GM12801 (cell line): ENCODE results near the gene CIITA.

Experiments
- TF ChIP-seq, protein P1 (sequence below): IDR thresholded peaks from one replicate; pipeline ENCODE4 v1.5.1; 2011; ENCODE audit warnings: control low read depth; ENCODE audit not compliant: insufficient read length; ENCODE audit errors: extremely low read depth

CIITA gene

DNA sequence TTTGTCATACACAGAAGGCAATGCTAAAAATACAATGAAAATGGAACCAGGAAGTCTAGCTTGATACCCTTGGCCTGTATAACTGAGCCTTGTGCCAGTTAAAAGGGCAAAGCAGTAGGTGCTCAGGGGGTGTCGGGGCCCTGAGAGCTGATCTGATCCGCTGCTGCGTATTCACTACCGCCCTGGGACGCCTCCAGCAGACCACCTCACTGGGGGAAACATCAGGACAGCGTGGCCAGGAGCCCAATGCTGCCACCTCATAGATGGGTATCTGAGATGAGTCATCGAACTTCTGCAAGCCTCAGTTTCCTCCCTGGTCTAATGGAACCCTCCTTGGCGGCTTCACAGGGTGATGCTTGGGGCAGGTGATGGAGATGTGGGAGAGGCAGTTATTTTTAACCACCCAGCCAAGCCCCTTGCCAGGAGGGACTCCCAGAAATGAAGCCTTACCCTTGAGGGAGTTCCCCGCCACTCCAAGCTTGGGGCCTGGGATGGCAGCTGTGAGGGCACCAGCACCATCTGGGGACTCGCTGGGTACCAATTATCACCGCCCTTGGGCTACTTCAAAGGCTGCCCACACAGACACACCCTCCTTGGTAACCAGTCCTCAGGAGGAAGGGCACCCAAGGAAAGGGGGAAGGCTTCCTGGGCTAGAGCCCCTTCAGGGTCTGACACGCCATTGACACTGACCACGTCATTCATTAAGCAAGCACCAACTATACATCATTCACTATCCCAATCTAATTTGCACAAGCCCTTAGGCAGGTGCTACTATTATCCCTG, 57.5 kb downstream of the CIITA start:
- TF ChIP-seq, protein P1, sequence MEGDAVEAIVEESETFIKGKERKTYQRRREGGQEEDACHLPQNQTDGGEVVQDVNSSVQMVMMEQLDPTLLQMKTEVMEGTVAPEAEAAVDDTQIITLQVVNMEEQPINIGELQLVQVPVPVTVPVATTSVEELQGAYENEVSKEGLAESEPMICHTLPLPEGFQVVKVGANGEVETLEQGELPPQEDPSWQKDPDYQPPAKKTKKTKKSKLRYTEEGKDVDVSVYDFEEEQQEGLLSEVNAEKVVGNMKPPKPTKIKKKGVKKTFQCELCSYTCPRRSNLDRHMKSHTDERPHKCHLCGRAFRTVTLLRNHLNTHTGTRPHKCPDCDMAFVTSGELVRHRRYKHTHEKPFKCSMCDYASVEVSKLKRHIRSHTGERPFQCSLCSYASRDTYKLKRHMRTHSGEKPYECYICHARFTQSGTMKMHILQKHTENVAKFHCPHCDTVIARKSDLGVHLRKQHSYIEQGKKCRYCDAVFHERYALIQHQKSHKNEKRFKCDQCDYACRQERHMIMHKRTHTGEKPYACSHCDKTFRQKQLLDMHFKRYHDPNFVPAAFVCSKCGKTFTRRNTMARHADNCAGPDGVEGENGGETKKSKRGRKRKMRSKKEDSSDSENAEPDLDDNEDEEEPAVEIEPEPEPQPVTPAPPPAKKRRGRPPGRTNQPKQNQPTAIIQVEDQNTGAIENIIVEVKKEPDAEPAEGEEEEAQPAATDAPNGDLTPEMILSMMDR, result no peak

- TF ChIP-seq, protein P1, result no peak
Observed at GRCh38 chr16:10935226-10935915, 58.4 kb downstream of the CIITA start.

DNA sequence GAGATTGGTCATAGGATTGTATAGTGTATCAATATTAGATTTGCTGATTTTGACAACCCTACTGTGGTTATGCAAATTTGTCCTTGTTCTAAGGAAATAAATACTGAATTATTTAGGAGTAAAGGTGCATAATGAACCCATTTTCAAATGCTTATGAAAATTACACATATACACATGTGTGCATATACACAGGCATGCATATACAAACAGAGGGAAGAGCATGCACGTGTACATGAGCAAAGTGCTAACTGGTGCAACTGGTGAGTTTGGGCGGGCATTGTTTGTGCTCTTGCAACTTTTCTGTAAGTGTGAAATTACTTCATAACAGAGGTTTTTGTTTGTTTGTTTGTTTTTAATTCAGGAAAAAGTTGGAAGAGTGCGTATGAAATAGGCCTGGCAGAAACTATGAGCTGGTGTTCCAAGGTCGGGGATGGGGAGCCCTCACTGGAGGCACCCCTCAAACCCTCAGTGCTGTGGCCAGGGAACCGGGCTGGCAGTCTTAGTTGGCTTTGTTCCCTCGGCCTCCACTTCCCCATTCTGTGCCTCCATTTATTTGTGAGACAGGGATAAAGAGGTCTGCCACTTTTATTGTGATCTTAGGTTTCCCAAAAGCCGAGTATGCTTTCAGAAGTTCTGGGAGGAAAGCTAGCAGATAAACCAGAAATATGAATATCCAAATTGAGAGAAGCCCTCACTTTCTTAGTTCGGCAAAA, 59.4 kb downstream of the CIITA start:
- TF ChIP-seq, protein P1, result no peak

- TF ChIP-seq, protein P1, result no peak
Observed at GRCh38 chr16:10937068-10937859, 60.3 kb downstream of the CIITA start.

- TF ChIP-seq, protein P1, result no peak
Observed at GRCh38 chr16:10938321-10938720, 61.3 kb downstream of the CIITA start.

DNA sequence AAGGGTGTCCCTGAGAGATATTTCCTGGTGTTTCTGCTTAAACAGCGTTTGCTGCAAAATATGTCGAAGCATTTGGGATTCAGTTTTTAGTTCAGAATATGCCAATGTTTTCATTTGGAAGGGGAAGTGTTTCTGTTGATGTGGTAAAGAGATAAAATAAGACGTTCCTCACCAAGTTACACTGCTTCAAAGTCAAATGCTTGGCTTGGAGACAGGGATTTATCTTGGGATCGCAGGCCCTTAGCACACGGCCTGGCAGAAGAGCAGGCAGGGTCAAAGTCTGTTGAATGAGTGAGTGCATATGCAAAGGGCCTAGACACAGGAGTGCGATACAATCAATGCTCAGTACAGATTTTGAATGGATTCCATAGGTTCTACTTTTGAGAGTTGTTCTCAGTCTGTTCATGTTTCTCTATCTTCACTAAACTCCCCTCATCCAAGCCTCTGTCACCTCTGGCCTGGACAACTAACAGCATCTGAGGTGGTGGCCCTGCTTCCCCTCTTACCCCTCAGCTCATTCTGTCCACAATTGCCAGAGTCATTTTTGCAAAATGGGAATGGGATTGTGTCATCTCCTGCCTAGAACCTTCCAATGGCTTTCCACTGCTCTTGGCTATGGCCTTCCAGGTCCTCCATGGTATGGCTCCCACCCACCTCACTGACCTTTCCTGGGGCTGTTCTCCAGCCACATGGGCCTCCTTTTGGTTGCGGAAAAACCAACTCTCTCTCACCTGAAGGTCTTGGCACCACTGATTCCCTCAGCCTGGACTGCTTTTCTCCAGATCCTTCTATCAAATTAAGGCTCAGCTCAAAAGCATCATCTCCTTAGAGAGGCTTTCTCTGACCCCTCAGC, 62.0 kb downstream of the CIITA start:
- TF ChIP-seq, protein P1, result no peak
